ENCODE measurements around the gene GPR78.

GPR78 gene

DNA sequence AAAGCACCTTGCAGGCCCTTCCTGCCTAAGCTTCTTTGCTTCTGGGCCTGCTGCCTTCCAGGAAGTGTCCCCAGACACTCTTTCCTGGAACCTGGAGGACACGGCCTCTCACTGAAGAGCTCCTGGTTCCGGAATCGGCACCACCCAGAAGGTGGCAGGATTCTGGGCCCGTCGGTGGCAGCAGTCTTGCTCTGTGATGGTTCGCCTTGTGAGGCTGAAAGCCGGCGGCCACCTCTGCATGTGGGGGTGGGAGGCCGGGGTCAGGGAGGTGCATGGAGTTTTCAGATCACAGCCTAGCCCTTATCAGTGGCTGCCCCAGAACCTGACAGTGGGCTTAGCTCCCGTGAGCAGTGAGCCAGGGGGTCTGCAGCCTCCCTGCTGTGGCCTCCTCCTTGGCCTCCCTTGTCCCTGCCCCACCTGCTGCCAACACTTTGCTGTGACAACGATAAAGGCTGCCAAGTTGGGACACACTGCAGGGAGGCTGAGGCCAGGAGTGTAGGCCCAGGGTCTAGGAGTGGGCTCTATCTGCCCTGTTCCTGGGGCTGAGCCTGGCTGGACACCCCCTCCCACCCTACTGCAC is 30.8 kb upstream of the GPR78 start:
- H3K9ac ChIP-seq (ENCODE audit: insufficient read length) = no peak overlapping the region
- no peak overlapping the region for H3K27ac ChIP-seq
- H3K9me3 ChIP-seq (ENCODE audit: low read depth, low read length) = no peaks in the 10 kb centered on the region
- no peak overlapping the region for H3K4me3 ChIP-seq
- no peaks in the 10 kb centered on the region for H3K36me3 ChIP-seq (ENCODE audit: insufficient read depth, low read length)
- no peak for DNase-seq (ENCODE audit: low read depth, low spot score)
- TF ChIP-seq POLR2AphosphoS5 (IDR thresholded peaks at IDR 0.05; ENCODE audit: borderline replicate concordance, low read depth, low read length) (no peak), EZH2 (IDR thresholded peaks at IDR 0.05) (no peak), FOXP2 (optimal IDR thresholded peaks at IDR 0.05; ENCODE audit: control extremely low read depth, extremely low read length, insufficient read depth) (no peak)

DNA sequence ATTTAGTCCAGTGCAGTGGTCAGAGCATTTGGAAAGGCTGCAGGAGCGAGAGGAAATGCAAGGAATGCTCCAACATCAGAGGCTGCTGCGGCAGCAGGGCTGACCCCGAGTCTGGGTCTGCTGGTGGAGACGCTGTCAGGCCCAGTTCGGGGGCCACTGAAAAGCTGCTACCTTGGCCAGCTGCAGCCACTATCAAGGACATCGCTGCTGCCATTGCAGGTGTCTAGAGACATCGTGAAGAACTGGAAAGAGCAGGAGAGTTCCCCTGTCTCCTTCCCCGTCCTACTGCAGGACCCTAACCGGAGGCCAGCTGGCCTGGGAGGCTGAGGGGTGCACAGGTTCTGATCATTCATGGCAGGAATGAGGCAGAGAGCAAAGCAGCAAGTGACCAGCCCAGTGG is 29.5 kb upstream of the GPR78 start:
- no peak for DNase-seq (ENCODE audit: low read depth, low spot score)
- H3K9me3 ChIP-seq (ENCODE audit: low read depth, low read length) = no peaks in the 10 kb centered on the region
- no peak overlapping the region for H3K4me3 ChIP-seq
- no peak overlapping the region for H3K9ac ChIP-seq (ENCODE audit: insufficient read length)
- no peaks in the 10 kb centered on the region for H3K36me3 ChIP-seq (ENCODE audit: insufficient read depth, low read length)
- no peak for TF ChIP-seq POLR2AphosphoS5 (IDR thresholded peaks at IDR 0.05; ENCODE audit: borderline replicate concordance, low read depth, low read length)
- no peak for TF ChIP-seq EZH2 (IDR thresholded peaks at IDR 0.05)
- TF ChIP-seq FOXP2 (optimal IDR thresholded peaks at IDR 0.05; ENCODE audit: control extremely low read depth, extremely low read length, insufficient read depth) = no peak
- no peak overlapping the region for H3K27ac ChIP-seq

DNA sequence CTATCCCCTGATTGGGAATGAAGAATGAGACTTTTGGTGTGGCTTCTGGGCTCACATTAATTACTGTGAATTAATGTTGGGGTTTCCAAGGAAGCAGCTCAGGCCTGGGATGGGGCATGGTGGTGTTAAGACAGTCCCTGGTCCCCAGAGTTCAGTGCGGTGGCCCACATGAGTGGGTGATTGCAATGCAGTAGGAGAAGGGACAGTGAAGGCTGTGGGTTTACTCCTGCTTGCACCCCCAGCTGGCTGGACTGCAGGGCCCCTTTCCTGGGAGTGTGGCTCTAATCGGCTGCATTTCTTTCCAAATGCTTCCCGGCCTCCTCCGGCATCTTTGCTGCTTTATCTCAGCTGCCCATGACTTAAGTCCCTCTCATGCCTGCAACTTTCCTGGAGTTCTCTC is 28.2 kb upstream of the GPR78 start:
- no peaks in the 10 kb centered on the region for H3K36me3 ChIP-seq (ENCODE audit: insufficient read depth, low read length)
- H3K9ac ChIP-seq (ENCODE audit: insufficient read length) = no peak overlapping the region
- no peak for TF ChIP-seq FOXP2 (optimal IDR thresholded peaks at IDR 0.05; ENCODE audit: control extremely low read depth, extremely low read length, insufficient read depth)
- TF ChIP-seq POLR2AphosphoS5 (IDR thresholded peaks at IDR 0.05; ENCODE audit: borderline replicate concordance, low read depth, low read length) = no peak
- TF ChIP-seq EZH2 (IDR thresholded peaks at IDR 0.05) = no peak
- H3K27ac ChIP-seq = no peak overlapping the region
- H3K4me3 ChIP-seq = no peak overlapping the region
- DNase-seq (ENCODE audit: low read depth, low spot score) = no peak
- no peaks in the 10 kb centered on the region for H3K9me3 ChIP-seq (ENCODE audit: low read depth, low read length)

DNA sequence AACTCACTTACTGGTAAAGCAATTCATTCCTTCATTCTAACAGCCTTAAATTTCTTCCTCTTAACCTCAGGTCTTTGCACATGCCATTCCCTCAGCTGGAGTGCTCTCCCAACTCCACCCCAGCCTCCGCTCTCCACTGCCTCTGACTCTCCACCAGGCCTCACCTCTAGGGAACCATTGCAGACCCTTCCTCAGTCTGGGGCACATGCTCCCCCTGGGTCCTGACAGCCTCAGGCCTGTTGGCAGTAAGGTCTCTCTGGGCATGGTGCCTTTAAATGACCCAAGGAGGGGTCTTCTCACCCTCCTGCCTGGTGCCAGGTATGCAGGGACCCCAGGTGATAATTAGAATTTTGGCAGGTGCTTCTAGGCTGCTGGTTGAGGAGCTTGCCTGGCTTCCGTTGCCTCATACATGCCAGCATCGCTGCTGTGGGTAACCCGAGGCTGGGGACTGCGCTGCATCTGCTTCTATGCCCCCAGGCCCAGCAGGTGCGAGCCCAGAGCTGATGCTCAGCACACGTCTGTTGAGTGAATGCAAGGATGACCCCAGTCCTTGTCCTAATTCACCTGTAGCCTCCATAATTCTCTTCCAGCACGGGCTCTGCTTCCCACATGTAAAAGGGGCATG is 27.5 kb upstream of the GPR78 start:
- no peak overlapping the region for H3K27ac ChIP-seq
- no peak overlapping the region for H3K9ac ChIP-seq (ENCODE audit: insufficient read length)
- TF ChIP-seq POLR2AphosphoS5 (IDR thresholded peaks at IDR 0.05; ENCODE audit: borderline replicate concordance, low read depth, low read length) (no peak), EZH2 (IDR thresholded peaks at IDR 0.05) (no peak), FOXP2 (optimal IDR thresholded peaks at IDR 0.05; ENCODE audit: control extremely low read depth, extremely low read length, insufficient read depth) (no peak)
- no peaks in the 10 kb centered on the region for H3K36me3 ChIP-seq (ENCODE audit: insufficient read depth, low read length)
- no peak overlapping the region for H3K4me3 ChIP-seq
- no peak for DNase-seq (ENCODE audit: low read depth, low spot score)
- H3K9me3 ChIP-seq (ENCODE audit: low read depth, low read length) = no peaks in the 10 kb centered on the region

DNA sequence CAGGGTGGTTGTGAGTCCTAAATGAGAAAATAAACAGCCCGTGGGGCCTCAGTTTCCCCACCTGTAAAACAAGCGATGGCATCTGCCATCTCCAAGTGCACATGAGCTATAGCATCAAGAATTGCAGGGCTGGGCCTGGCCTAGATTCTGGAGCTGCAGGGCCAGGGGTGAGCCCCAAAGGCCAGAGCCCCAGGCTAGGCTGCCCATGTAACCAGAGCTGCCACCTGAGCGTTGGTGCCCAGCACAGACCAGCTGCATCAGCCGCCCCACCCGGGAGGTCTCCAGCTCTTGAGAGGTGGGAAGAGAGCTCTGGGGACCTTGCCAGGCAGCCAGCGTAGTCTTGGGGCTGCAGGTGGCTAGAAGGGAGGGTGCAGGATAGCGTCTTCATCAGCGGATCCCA is 27.0 kb upstream of the GPR78 start:
- DNase-seq (ENCODE audit: low read depth, low spot score) = no peak
- Histone ChIP-seq H3K36me3 (ENCODE audit: insufficient read depth, low read length) (no peaks in the 10 kb centered on the region), H3K27ac (no peak overlapping the region), H3K9me3 (ENCODE audit: low read depth, low read length) (no peaks in the 10 kb centered on the region), H3K4me3 (no peak overlapping the region), H3K9ac (ENCODE audit: insufficient read length) (no peak overlapping the region)
- TF ChIP-seq EZH2 (IDR thresholded peaks at IDR 0.05) (no peak), FOXP2 (optimal IDR thresholded peaks at IDR 0.05; ENCODE audit: control extremely low read depth, extremely low read length, insufficient read depth) (no peak), POLR2AphosphoS5 (IDR thresholded peaks at IDR 0.05; ENCODE audit: borderline replicate concordance, low read depth, low read length) (no peak)

DNA sequence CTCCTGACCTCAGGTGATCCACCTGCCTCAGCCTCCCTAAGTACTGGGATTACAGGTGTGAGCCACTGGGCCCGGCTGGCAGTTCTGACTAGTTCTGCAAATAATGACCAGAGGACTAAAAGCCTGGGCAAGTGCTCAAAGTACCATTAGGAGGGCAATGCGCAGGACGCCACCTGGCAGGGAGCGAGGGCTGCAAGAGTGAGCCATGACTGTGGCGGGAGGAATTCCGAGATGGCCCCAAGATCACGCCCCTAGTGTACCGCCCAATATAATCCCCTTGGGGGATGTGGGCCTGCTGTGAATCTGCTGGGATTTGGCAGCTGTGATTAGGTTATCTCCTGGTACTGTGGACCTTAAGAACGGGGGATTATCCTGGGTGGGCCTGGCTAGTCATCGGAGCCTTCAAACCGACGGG is 26.2 kb upstream of the GPR78 start:
- H3K9ac ChIP-seq (ENCODE audit: insufficient read length) = no peak overlapping the region
- H3K4me3 ChIP-seq = no peak overlapping the region
- no peak for DNase-seq (ENCODE audit: low read depth, low spot score)
- H3K36me3 ChIP-seq (ENCODE audit: insufficient read depth, low read length) = no peaks in the 10 kb centered on the region
- no peak overlapping the region for H3K27ac ChIP-seq
- no peak for TF ChIP-seq EZH2 (IDR thresholded peaks at IDR 0.05)
- TF ChIP-seq FOXP2 (optimal IDR thresholded peaks at IDR 0.05; ENCODE audit: control extremely low read depth, extremely low read length, insufficient read depth) = no peak
- TF ChIP-seq POLR2AphosphoS5 (IDR thresholded peaks at IDR 0.05; ENCODE audit: borderline replicate concordance, low read depth, low read length) = no peak
- no peaks in the 10 kb centered on the region for H3K9me3 ChIP-seq (ENCODE audit: low read depth, low read length)

DNA sequence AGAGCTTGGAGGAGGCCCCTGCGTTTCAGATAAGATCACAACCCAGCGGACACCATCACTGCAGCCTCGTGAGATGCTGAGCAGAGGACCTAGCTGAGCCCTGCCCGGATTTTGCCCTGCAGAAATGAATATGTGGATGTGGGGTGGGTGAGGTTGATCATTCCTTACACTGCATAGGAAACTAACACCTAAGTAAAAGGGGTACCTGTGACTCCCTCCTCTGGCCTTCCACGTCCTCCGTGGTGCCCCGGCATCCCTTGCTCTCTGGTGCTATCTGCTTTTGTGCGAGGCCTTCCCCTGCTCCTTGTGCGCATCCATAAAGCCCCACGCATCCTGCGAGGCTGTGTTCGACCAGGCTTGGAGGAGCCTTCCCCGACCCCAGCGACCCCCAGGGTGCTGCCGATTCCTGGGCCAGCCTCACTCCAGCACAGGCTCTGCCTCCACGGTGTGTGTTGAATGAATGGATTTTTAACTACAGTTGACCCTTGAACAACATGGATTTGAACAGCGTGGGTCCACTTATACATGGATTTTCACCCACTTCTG is 25.6 kb upstream of the GPR78 start:
- Histone ChIP-seq H3K4me3 (no peak overlapping the region), H3K9me3 (ENCODE audit: low read depth, low read length) (no peaks in the 10 kb centered on the region), H3K27ac (no peak overlapping the region), H3K9ac (ENCODE audit: insufficient read length) (no peak overlapping the region), H3K36me3 (ENCODE audit: insufficient read depth, low read length) (no peaks in the 10 kb centered on the region)
- DNase-seq (ENCODE audit: low read depth, low spot score) = no peak
- TF ChIP-seq FOXP2 (optimal IDR thresholded peaks at IDR 0.05; ENCODE audit: control extremely low read depth, extremely low read length, insufficient read depth) = no peak
- no peak for TF ChIP-seq EZH2 (IDR thresholded peaks at IDR 0.05)

DNA sequence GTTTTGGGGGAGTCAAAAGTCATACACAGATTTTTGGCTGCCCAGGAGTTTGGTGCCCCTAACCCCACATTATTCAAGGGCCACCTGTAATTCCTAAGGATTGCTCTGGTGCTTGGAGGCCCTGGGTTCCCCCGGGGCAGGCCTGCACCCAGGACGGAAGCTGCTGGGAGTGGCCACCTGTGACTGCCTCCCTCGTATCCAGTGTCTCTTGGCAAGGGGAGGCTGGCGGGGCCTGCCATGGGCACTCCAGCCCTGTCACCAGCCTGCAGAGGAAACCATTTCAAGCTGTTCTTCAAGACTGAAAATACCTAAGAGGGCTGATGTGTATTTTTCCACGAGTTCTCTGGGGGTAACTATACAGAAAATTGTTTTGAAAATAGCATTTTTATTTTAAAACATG is 24.5 kb upstream of the GPR78 start:
- TF ChIP-seq POLR2AphosphoS5 (IDR thresholded peaks at IDR 0.05; ENCODE audit: borderline replicate concordance, low read depth, low read length) = no peak
- no peak for TF ChIP-seq FOXP2 (optimal IDR thresholded peaks at IDR 0.05; ENCODE audit: control extremely low read depth, extremely low read length, insufficient read depth)
- no peak for TF ChIP-seq EZH2 (IDR thresholded peaks at IDR 0.05)
- Histone ChIP-seq H3K4me3 (no peak overlapping the region), H3K36me3 (ENCODE audit: insufficient read depth, low read length) (no peaks in the 10 kb centered on the region), H3K9me3 (ENCODE audit: low read depth, low read length) (no peaks in the 10 kb centered on the region), H3K27ac (no peak overlapping the region), H3K9ac (ENCODE audit: insufficient read length) (no peak overlapping the region)
- no peak for DNase-seq (ENCODE audit: low read depth, low spot score)
